ENCODE results near the gene TMEM232.

DNA sequence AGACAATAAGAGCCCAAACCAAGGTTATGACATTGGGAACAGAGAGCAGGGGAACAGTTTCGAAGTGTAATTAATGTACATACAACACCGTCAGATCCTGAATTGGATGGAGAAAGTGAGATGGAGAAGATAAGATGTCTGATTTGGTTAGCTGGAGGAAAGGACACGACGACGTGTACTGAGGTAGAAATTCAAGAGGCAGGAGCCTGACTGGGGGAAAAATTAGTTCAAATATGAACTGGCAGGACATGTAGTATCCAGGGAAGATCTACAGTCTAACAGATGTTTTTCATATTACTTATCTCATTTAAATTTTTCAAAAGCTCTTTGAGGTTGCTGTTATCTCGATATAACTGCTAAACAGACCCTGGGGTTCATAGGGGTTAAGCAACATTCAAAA lies 114.7 kb downstream of the TMEM232 start:
- TF ChIP-seq RAD21 (CRISPR knock-in tag; conservative IDR thresholded peaks at IDR 0.05 in 1 of 2, IDR thresholded peaks at IDR 0.05 in 1 of 2) (no peak), GTF2F1 (IDR thresholded peaks at IDR 0.05; ENCODE audit: low read depth, low read length) (no peak), ZNF766 (CRISPR knock-in tag; conservative IDR thresholded peaks at IDR 0.05) (no peak)
